Esophagus muscularis mucosa (tissue), 4 donors: Measurements from ENCODE around the gene SLC43A1. TPM values are rescaled to one million over a fixed set of nuclear protein-coding genes. Genes with fewer than 3 reads are reported as not detected.
A peak's percentile ranks its signal among the peaks of the same experiment; 100 is the strongest.

Experiments used
- DNase-seq: peaks from one replicate; pipeline ENCODE4 v3.0.0-alpha.2; 2017; ENCODE audit errors: extremely low spot score
- H3K27ac ChIP-seq, 4 donors: fragments of 200-600 bp; sonication (generic); replicated peaks in 1 of 4; 1 replicate in 3 of 4; 2 replicates in 1 of 4; pipeline ENCODE4 v1.5.1; 2016 to 2019; ENCODE audit warnings: mild to moderate bottlenecking in 1 of 4
- H3K27me3 ChIP-seq, 4 donors: fragments of 200-600 bp; sonication (generic); one replicate each; pipeline versions ENCODE4 v1.5.1 to v1.6.0; 2016 to 2019
- H3K36me3 ChIP-seq, 4 donors: fragments of 200-600 bp; sonication (generic); one replicate each; pipeline ENCODE4 v1.5.1; 2016 to 2019
- H3K4me1 ChIP-seq, 4 donors: fragments of 200-600 bp; sonication (generic); one replicate each; pipeline ENCODE4 v1.5.1; 2016 to 2019
- H3K4me3 ChIP-seq, 4 donors: fragments of 200-600 bp; sonication (generic); 1 replicate in 2 of 4; 2 replicates in 2 of 4; pipeline ENCODE4 v1.5.1; 2016 to 2019; ENCODE audit warnings: mild to moderate bottlenecking in 4 of 4, moderate library complexity in 1 of 4
- H3K9me3 ChIP-seq, 4 donors: fragments of 200-600 bp; sonication (generic); 1 replicate in 3 of 4; 2 replicates in 1 of 4; pipeline ENCODE4 v1.5.1; 2016 to 2019
- EP300 ChIP-seq: sonication (generic); formaldehyde crosslinking; IDR thresholded peaks from one replicate; pipeline ENCODE4 v1.6.1; 2017; ENCODE audit warnings: antibody characterized with exemption
- POLR2A ChIP-seq: fragments of 450-650 bp; IDR thresholded peaks from one replicate; pipeline ENCODE4 v1.6.1; 2017; ENCODE audit warnings: antibody characterized with exemption, moderate library complexity, mild to moderate bottlenecking, low read depth
- POLR2AphosphoS5 ChIP-seq, 2 donors: sonication (generic); formaldehyde crosslinking; IDR thresholded peaks; one replicate each; pipeline ENCODE4 v1.6.1; 2017; ENCODE audit warnings: antibody characterized with exemption in 2 of 2
- WGBS: methylation state at CpG from one replicate; pipeline ENCODE4 v1.1.5; 2018; 5-methylcytosine and 5-hydroxymethylcytosine counted together
- intact Hi-C: fragments of 100-400 bp; cut with DNase I; formaldehyde crosslinking; loops from one replicate; pipeline ENCODE4 v1.15.1; 2023
- small RNA-seq, 3 donors: library from RNA; depleted of rRNA; stranded (forward); fragments of <200 nt; gene quantifications; one replicate each; pipeline ENCODE3, GENCODE V24; 2016
- total RNA-seq, 4 donors: library from RNA; depleted of rRNA; stranded (reverse); fragments of >200 nt; gene quantifications; one replicate each; pipeline versions ENCODE4 v1.1.0 to v1.2.1, GENCODE V29; 2016
- TF ChIP-seq, protein P1 (sequence below), 3 experiments: fragments of 200-600 bp in 2 of 3; fragments of 450-650 bp in 1 of 3; sonication (generic) in 2 of 3; IDR thresholded peaks; one replicate each; pipeline ENCODE4 v1.5.1; 2017 to 2019; ENCODE audit warnings: antibody characterized with exemption in 3 of 3, mild to moderate bottlenecking in 2 of 3, moderate library complexity in 1 of 3

The SLC43A1 gene
- total RNA-seq, 4 donors from 2014 or later = 17.7 to 33.2 (median 23.5) TPM

GRCh38 chr11:57439786-57440185 is 75.7 kb downstream of the SLC43A1 start:
- H3K27ac ChIP-seq = no peak overlapping the region
- TF ChIP-seq POLR2AphosphoS5 (IDR thresholded peaks at IDR 0.05) = no peak
- no peak for TF ChIP-seq POLR2A
- TF ChIP-seq, protein P1, sequence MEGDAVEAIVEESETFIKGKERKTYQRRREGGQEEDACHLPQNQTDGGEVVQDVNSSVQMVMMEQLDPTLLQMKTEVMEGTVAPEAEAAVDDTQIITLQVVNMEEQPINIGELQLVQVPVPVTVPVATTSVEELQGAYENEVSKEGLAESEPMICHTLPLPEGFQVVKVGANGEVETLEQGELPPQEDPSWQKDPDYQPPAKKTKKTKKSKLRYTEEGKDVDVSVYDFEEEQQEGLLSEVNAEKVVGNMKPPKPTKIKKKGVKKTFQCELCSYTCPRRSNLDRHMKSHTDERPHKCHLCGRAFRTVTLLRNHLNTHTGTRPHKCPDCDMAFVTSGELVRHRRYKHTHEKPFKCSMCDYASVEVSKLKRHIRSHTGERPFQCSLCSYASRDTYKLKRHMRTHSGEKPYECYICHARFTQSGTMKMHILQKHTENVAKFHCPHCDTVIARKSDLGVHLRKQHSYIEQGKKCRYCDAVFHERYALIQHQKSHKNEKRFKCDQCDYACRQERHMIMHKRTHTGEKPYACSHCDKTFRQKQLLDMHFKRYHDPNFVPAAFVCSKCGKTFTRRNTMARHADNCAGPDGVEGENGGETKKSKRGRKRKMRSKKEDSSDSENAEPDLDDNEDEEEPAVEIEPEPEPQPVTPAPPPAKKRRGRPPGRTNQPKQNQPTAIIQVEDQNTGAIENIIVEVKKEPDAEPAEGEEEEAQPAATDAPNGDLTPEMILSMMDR (IDR thresholded peaks at IDR 0.05) = no peak
- 78% methylated on average over 6 of the region's 6 CpGs for WGBS
- H3K4me1 ChIP-seq = peaks cover 3 to 11% (median 8%) of the 10 kb centered on the region in 4 donors
- no peaks in the 10 kb centered on the region for H3K27me3 ChIP-seq
- DNase-seq = no peak
- H3K4me3 ChIP-seq = no peak overlapping the region
- no peaks in the 10 kb centered on the region for H3K9me3 ChIP-seq
- intact Hi-C loops = loop anchor here (2.0 kb wide), 1 partner anchor 25 kb away; no protein-coding TSS in a partner anchor
- no peaks in the 10 kb centered on the region for H3K36me3 ChIP-seq

- Histone ChIP-seq H3K4me3 (no peak overlapping the region), H3K27me3 (no peaks in the 10 kb centered on the region), H3K36me3 (no peaks in the 10 kb centered on the region), H3K27ac (no peak overlapping the region), H3K9me3 (no peaks in the 10 kb centered on the region), H3K4me1 (peaks cover 3 to 22% (median 19%) of the 10 kb centered on the region in 4 donors)
- intact Hi-C loops = no loop called here
- WGBS = 86% methylated on average over 12 of the region's 12 CpGs
- TF ChIP-seq, protein P1 (IDR thresholded peaks at IDR 0.05) = no peak
- TF ChIP-seq POLR2A (no peak), POLR2AphosphoS5 (IDR thresholded peaks at IDR 0.05) (no peak), EP300 (no peak)
- DNase-seq = no peak
Measured at GRCh38 chr11:57438345-57439285, 76.9 kb downstream of the SLC43A1 start.

GRCh38 chr11:57436031-57436430 is 79.5 kb downstream of the SLC43A1 start:
- TF ChIP-seq POLR2A (no peak), POLR2AphosphoS5 (IDR thresholded peaks at IDR 0.05) (no peak), EP300 (no peak)
- TF ChIP-seq, protein P1 (IDR thresholded peaks at IDR 0.05) = no peak
- intact Hi-C loops = no loop called here
- Histone ChIP-seq H3K27ac (no peak overlapping the region), H3K36me3 (no peaks in the 10 kb centered on the region), H3K9me3 (no peaks in the 10 kb centered on the region), H3K27me3 (no peaks in the 10 kb centered on the region), H3K4me3 (no peak overlapping the region), H3K4me1 (peaks cover 3 to 39% (median 32%) of the 10 kb centered on the region in 4 donors)
- no peak for DNase-seq
- 96% methylated on average over 7 of the region's 7 CpGs for WGBS

DNA sequence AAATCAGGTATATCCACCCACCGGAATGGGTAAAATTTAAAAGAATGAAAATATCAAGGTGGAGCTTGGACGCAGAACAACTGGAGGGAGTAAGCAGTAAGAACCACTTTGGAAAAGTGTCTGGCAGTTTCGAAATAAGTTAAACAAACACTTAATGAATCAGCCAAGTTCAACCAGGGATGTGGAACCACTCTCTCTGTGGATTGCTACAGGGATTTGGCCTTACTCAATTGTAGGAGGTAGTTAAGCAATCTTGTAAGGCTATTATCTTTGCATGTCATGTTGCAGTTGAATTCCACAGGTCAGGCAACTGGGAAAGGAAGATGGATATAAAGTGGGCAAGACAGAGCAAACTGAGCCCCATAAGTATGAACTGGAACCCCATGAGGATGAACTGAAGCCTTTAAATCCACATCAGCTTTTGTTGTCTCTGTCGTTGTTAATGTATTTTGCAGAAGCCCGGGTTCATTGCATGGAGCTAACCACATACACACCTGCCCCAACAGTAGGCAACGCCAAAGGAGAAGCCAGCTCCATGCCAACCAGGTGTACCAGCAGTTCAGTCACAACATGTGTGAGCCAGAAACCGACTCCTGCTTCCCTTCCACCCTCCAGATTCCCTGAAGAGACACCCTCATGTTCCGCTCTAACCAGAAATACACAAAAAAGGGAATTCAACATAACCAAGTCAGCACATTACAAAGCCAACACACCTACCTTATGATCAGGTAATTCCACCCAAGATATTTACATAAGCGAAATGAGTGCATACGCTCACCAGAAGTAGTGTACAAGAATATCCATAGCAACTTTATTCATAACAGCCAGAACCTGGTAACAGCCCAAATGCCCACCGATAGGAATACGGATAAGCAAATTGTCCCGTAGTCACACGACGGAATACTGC is 80.6 kb downstream of the SLC43A1 start:
- Histone ChIP-seq H3K4me1 (peaks cover 13 to 42% (median 32%) of the 10 kb centered on the region in 4 donors), H3K9me3 (no peaks in the 10 kb centered on the region), H3K36me3 (no peaks in the 10 kb centered on the region), H3K27me3 (no peaks in the 10 kb centered on the region), H3K4me3 (no peak overlapping the region), H3K27ac (peak overlapping the region; percentile 51 to 71 (median 60))
- no peak for TF ChIP-seq EP300
- no peak for TF ChIP-seq POLR2A
- TF ChIP-seq POLR2AphosphoS5 (IDR thresholded peaks at IDR 0.05) = peak; percentile 63 to 78
- intact Hi-C loops = loop anchor here (5.0 kb wide), 1 partner anchor 108 kb away; no protein-coding TSS in a partner anchor
- DNase-seq = no peak
- 74% methylated on average over 15 of the region's 15 CpGs for WGBS

Small RNAs within 50 kb of the gene (small RNA-seq; reads per million reads assigned to genes)
- gene RN7SL605P (0 reads per million in 3 donors), gene RNA5SP341 (0 reads per million in 3 donors)

Other genes starting within 250 kb of the SLC43A1 start
- gene TNKS1BP1, start 190.8 kb downstream of the SLC43A1 start, total RNA-seq = 100 to 1,000 TPM in 3 of 4 donors, 10 to 100 TPM in 1; 93.9 to 215 (median 124) TPM
- 100 to 1,000 TPM in 1 of 4 donors, 10 to 100 TPM in 3; 74.6 to 101 (median 88.1) TPM for gene SSRP1, start 179.8 kb downstream of the SLC43A1 start, total RNA-seq
- gene P2RX3, start 177.3 kb downstream of the SLC43A1 start, total RNA-seq = not detected
- gene PRG3, start 134.6 kb downstream of the SLC43A1 start, total RNA-seq = not detected
- gene PRG2, start 125.1 kb downstream of the SLC43A1 start, total RNA-seq = under 1 TPM in 1 of 4 donors, not detected in 3; 0.33 TPM
- 10 to 100 TPM; 26.6 to 90.4 (median 77.0) TPM for gene SLC43A3, start 88.6 kb downstream of the SLC43A1 start, total RNA-seq
- gene RTN4RL2, start 55.2 kb downstream of the SLC43A1 start, total RNA-seq = 1 to 10 TPM in 1 of 4 donors, under 1 TPM in 2, not detected in 1; 0.33 to 1.1 (median 0.91) TPM
- gene TIMM10, start 15.1 kb upstream of the SLC43A1 start, total RNA-seq = 10 to 100 TPM; 41.9 to 49.1 (median 43.1) TPM
- gene SMTNL1, start 21.9 kb upstream of the SLC43A1 start, total RNA-seq = not detected
- gene UBE2L6, start 52.0 kb upstream of the SLC43A1 start, total RNA-seq = 10 to 100 TPM; 15.8 to 40.3 (median 32.8) TPM
- 100 to 1,000 TPM; 290 to 585 (median 569) TPM for gene SERPING1, start 82.0 kb upstream of the SLC43A1 start, total RNA-seq
- 1 to 10 TPM in 2 of 4 donors, under 1 TPM in 2; 0.50 to 2.5 (median 1.0) TPM for gene YPEL4, start 134.2 kb upstream of the SLC43A1 start, total RNA-seq
- 10 to 100 TPM in 3 of 4 donors, 1 to 10 TPM in 1; 8.3 to 18.1 (median 14.7) TPM for gene CLP1, start 142.1 kb upstream of the SLC43A1 start, total RNA-seq
- gene ZDHHC5, start 152.4 kb upstream of the SLC43A1 start, total RNA-seq = 10 to 100 TPM; 36.5 to 57.7 (median 47.8) TPM
- gene MED19, start 196.5 kb upstream of the SLC43A1 start, total RNA-seq = 10 to 100 TPM in 3 of 4 donors, 1 to 10 TPM in 1; 5.8 to 26.1 (median 11.8) TPM
- gene TMX2, start 196.9 kb upstream of the SLC43A1 start, total RNA-seq = 10 to 100 TPM; 31.1 to 52.8 (median 46.1) TPM
- 100 to 1,000 TPM in 1 of 4 donors, 10 to 100 TPM in 3; 71.4 to 109 (median 82.6) TPM for gene SELENOH, start 225.8 kb upstream of the SLC43A1 start, total RNA-seq
- gene BTBD18, start 236.1 kb upstream of the SLC43A1 start, total RNA-seq = not detected
- 100 to 1,000 TPM in 1 of 4 donors, 10 to 100 TPM in 3; 78.1 to 101 (median 89.5) TPM for gene CTNND1, start 246.1 kb upstream of the SLC43A1 start, total RNA-seq